Aortic smooth muscle cell (primary cell): ENCODE results near the gene UBQLNL. TPM values are rescaled to one million over a fixed set of nuclear protein-coding genes. Genes with fewer than 3 reads are reported as not detected.

Experiments
- total RNA-seq: library from RNA; depleted of rRNA; stranded (reverse); fragments of >200 nt; gene quantifications from 2 replicates; pipeline ENCODE4 v1.2.3, GENCODE V29; 2014

Gene UBQLNL
- total RNA-seq, result 0.12 and 0.13 TPM in 2 replicates

DNA sequence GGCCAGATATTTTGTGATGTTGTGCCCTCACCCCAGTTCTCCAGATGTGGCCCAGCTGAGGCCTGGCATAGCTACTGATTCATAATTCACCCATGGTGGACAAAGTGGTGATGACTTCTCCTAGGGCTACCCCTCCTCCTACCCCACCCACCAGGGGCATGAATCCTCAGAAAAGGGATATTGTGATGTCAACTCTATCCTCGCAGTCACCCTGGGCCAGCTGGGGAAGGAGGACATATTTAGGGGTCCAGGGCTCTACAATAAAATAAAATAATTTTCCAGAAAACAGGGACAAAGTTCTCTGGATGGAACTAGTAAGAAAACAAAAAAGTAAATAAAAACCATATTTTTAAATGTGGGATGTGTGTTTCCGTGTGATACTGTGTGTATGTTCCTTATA is at the start of gene UBQLNL:
TSS of gene UBQLNL (minus strand) at position 101 of the 400 bp plus-strand sequence. CDS start 258 bp downstream, outside the sequence.

DNA sequence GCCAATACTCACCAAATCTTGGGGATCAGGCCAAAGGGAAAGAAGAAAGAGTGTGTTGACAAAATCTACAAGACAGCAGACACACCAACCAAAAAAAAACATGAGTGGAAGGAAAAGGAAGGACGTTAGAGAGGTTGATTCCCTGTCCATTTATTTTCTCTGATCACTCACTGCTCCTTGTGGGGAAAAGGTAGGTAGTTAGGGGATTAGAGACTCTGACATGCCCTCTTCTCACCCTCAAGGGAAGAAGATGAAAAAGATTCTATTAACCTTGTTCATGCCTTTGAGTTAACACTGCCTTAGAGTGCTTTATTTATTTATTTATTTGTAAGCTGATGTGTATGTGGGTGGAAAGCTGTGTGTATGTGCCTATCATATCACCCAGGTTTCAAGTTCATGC is 31.9 kb upstream of the UBQLNL start, which contains the start of gene OR52H1:
TSS of gene OR52H1 (minus strand) at position 101 of the 400 bp plus-strand sequence. CDS start 3,035 bp downstream, outside the sequence.

DNA sequence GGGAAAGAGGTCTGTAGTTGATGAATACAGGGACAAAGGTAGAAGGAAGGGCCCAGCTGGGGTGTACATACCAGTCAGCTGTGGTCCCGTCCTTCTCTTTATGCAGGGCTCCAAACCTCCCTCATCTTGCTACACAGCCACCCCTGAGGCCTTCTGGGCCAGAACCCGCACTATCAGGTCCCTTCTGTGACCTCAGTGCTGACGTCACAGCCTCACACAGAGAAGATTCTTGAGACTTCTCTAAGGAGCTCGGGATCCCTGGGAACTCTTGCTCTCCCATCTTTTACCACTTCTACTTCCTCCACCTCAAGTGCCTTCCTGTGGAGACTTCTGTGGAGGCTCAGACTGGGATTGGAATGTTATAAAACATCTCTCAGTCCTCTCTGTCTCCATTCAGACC is 6.7 kb downstream of the UBQLNL start, which contains the start of gene UBQLN3:
TSS of gene UBQLN3 (minus strand) at position 155 of the 400 bp plus-strand sequence. CDS start 399 bp downstream, outside the sequence.

DNA sequence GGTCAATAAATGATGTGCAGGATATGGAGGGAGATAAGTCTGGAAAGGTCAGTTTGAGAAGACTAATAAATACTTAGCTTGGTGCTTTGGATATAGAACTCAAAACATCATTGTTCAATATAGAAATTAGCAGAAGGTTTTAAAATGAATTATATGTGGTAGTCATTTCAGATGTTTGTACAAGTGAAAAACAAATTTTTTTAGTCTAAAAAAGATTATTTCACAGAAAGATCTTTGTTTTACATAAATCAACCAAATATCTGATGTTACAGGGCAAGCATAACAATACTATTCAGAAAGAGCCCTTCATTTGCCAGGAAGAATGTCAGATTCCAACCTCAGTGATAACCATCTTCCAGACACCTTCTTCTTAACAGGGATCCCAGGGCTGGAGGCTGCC is 28.1 kb downstream of the UBQLNL start, which contains the start of gene OR52D1:
TSS of gene OR52D1 (plus strand) at position 301 of the 400 bp plus-strand sequence. CDS start at position 323, 22 bp downstream.

Other genes with a start within 250 kb of the UBQLNL start
- not detected in 2 replicates for gene HBE1, start 246.8 kb downstream of the UBQLNL start, total RNA-seq
- not detected in 2 replicates for gene OR51B4, start 214.8 kb downstream of the UBQLNL start, total RNA-seq
- gene OR51B2, start 192.4 kb downstream of the UBQLNL start, total RNA-seq, result 0.12 TPM in 1 of 2 replicates, not detected in the other
- gene OR51B5, start 173.2 kb downstream of the UBQLNL start, total RNA-seq, result 0.19 and 0.40 TPM in 2 replicates
- not detected in 2 replicates for gene OR51B6, start 165.2 kb downstream of the UBQLNL start, total RNA-seq
- not detected in 2 replicates for gene OR51M1, start 132.9 kb downstream of the UBQLNL start, total RNA-seq
- not detected in 2 replicates for gene OR51Q1, start 94.6 kb downstream of the UBQLNL start, total RNA-seq
- gene OR51I1, start 75.2 kb downstream of the UBQLNL start, total RNA-seq, result 0.06 TPM in 1 of 2 replicates, not detected in the other
- gene OR51I2, start 67.4 kb downstream of the UBQLNL start, total RNA-seq, result not detected in 2 replicates
- gene OR52D1, start 28.0 kb downstream of the UBQLNL start, total RNA-seq, result not detected in 2 replicates
- 0.06 and 0.13 TPM in 2 replicates for gene UBQLN3, start 6.7 kb downstream of the UBQLNL start, total RNA-seq
- gene OR52H1, start 31.8 kb upstream of the UBQLNL start, total RNA-seq, result 0.66 and 0.87 TPM in 2 replicates
- gene OR52B6, start 64.2 kb upstream of the UBQLNL start, total RNA-seq, result not detected in 2 replicates
- gene TRIM6, start 79.9 kb upstream of the UBQLNL start, total RNA-seq, result 2.9 and 3.9 TPM in 2 replicates
- gene TRIM34, start 108.3 kb upstream of the UBQLNL start, total RNA-seq, result 16.4 and 21.3 TPM in 2 replicates
- 36.5 and 55.3 TPM in 2 replicates for gene TRIM5, start 168.4 kb upstream of the UBQLNL start, total RNA-seq
- gene TRIM22, start 173.1 kb upstream of the UBQLNL start, total RNA-seq, result 69.4 and 128 TPM in 2 replicates
- gene OR56B1, start 219.7 kb upstream of the UBQLNL start, total RNA-seq, result 0.06 TPM in 1 of 2 replicates, not detected in the other
- gene OR52N4, start 237.5 kb upstream of the UBQLNL start, total RNA-seq, result not detected in 2 replicates